GM12874 (cell line): ENCODE data around the gene ZNF236.

Experiments
- CTCF ChIP-seq: IDR thresholded peaks from 2 replicates; pipeline ENCODE4 v1.5.1; 2011; ENCODE audit warnings: low read depth, mild to moderate bottlenecking, control low read depth, low read length, moderate library complexity; ENCODE audit not compliant: insufficient read depth

ZNF236 gene

GRCh38 chr18:76794326-76794725 is 28.0 kb upstream of the ZNF236 start:
- TF ChIP-seq CTCF: no peak

DNA sequence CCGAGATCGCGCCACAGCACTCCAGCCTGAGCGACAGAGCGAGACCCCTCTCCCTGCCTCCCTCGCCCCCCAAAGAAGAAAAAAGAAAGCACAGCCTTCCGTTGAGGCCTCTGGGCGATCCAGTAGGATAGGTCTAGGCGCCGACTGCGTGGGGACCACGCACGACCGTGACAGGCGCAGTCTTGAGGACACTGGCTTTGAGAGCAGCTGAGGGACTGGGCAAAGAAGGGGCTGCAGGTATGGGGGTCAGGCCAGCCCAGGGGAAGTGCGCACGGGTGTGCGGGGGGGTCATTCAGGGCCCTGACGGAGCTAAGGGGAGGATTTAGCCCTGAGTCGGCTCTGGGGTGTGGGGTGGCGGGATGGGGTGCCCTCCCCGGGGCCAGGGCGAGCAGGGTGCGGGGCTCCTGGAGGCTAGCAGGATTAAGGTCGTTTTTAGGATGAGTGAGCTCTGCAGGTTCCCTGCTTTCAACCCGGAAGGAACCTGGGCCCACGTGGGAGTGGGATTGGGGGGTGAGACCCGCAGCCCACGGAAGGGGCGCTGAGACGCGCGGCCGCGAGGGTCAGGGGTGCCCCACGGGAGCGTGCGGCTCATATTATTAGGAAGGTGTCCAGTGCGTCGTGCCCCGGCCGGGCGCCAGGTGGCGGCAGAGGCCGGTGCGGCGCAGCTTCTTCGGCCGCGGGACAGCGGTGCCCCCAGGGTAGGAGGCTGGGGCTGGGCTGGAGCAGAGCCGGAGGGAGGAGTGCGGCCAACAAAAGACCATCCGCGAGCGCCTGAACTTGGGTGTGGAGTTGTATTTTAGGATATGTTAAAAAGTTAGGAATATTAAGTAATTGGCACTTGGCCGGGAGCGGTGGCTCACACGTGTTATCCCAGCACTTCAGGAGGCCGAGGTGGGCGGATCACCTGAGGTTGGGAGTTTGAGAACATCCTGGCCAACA is 20.5 kb upstream of the ZNF236 start:
- TF ChIP-seq CTCF: peak; percentile 82

DNA sequence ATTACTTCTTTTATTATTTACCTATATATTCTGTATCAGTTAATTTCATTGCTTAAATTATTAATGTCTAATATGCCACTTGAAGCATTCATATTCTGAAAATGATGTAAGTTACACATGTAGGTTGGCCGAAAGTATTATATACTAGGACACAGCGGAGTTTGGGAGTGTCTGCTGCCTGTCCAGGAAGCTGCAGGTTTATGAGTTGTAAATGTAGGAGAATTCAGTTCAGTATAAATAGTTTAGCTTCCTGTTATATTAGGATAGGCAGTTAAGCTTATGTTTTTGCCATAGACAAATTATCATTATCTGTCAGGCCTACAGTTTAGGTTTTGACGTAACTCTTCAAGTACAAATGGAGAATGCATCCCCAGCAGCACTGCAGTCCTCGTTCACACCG is 18.9 kb upstream of the ZNF236 start:
- TF ChIP-seq CTCF: no peak

GRCh38 chr18:76803814-76804213 is 18.5 kb upstream of the ZNF236 start:
- peak; percentile 84 for TF ChIP-seq CTCF

- TF ChIP-seq CTCF: no peak
Measured at GRCh38 chr18:76805221-76805620, 17.1 kb upstream of the ZNF236 start.

GRCh38 chr18:76806301-76806700 is 16.1 kb upstream of the ZNF236 start:
- TF ChIP-seq CTCF: no peak

DNA sequence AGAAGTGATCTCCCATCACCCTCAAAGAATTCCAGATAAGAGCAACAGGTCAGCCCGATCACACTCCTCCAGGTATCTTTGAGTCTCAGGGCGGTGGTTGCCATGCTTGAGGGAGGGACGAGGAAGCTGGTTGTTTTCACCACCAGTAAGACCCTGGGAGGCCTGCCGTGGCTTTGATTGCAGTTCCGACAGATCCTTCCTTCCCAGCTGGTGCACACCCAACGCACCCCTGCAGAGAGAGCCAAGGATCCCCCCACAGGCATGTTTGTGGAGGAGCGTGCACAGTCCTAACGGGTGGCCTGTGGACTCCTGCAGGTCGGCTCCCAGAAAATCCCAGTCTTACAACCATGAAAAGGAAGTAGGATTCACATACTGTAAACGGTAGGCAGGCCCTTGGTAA is 13.8 kb upstream of the ZNF236 start:
- TF ChIP-seq CTCF: no peak
